ENCODE measurements around the gene URB1.

DNA sequence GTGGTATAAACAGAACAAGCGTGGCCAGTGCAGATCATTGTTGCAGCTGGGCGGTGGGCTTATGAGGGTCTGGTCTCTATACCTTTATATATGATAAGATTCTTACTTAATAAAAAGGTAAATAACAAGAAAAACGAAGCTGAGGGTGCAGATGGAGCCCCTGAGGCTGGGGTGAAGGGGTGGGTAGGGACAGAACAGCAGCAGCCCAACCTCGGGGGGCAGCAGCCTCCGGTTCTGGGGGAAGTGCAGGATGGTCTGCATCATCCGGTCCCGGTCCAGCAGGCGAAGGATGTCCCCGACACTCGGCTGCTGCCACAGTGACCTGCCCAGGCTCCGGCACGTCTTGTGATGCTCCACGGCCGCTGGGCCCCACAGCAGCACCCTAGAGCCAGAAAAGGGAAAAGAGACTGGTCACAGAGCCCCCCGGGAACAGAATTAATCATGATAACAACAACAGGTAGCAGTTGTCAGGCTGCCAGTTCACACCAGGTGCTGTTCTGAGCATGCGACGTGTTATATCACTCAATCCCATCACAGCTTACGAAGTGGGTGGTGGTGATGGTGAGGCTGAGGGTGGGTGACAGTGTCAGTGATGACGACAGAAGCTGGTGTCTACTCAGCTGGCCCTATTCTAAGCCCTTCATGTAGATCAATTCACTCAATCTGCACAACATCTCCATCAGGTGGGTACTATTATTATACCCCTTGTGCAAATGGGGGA, 58.7 kb downstream of the URB1 start:
- TF ChIP-seq, protein P1, sequence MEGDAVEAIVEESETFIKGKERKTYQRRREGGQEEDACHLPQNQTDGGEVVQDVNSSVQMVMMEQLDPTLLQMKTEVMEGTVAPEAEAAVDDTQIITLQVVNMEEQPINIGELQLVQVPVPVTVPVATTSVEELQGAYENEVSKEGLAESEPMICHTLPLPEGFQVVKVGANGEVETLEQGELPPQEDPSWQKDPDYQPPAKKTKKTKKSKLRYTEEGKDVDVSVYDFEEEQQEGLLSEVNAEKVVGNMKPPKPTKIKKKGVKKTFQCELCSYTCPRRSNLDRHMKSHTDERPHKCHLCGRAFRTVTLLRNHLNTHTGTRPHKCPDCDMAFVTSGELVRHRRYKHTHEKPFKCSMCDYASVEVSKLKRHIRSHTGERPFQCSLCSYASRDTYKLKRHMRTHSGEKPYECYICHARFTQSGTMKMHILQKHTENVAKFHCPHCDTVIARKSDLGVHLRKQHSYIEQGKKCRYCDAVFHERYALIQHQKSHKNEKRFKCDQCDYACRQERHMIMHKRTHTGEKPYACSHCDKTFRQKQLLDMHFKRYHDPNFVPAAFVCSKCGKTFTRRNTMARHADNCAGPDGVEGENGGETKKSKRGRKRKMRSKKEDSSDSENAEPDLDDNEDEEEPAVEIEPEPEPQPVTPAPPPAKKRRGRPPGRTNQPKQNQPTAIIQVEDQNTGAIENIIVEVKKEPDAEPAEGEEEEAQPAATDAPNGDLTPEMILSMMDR (IDR thresholded peaks at IDR 0.05) = no peak
- no peak for TF ChIP-seq POLR2A (IDR thresholded peaks at IDR 0.05)

All from lower leg skin (tissue), 3 donors.